Activated B cell treated with CpG ODN at 0.5 μM for 24 hours (primary cell): ENCODE measurements around the gene LRRC55. TPM values are rescaled to one million over a fixed set of nuclear protein-coding genes. Genes with fewer than 3 reads are reported as not detected.

Source experiments
- ATAC-seq: fragments of 200-7000 bp; cut with Tn5 transposase; one replicate; pipeline ENCODE4 v1.10.0; 2021; ENCODE audit warnings: low read depth, mild to moderate bottlenecking, moderate library complexity
- CTCF ChIA-PET: fragments of 350-600 bp; sonication (Branson Sonifier 250); formaldehyde crosslinking; loops from one replicate; lab custom pipeline; 2021; ENCODE audit warnings: antibody characterized with exemption; lab: Charles Lee
- POLR2A ChIA-PET: fragments of 350-600 bp; sonication (Branson Sonifier 250); formaldehyde crosslinking; loops from one replicate; lab custom pipeline; 2021; ENCODE audit warnings: antibody characterized with exemption; lab: Charles Lee
- DNase-seq: peaks from one replicate; pipeline ENCODE4 v3.0.0; 2022
- H3K27ac Mint-ChIP-seq: one replicate; pipeline ENCODE4 v1.8.0; 2020; ENCODE audit warnings: mixed read lengths
- H3K27me3 Mint-ChIP-seq: one replicate; pipeline ENCODE4 v1.8.0; 2021; ENCODE audit warnings: mixed read lengths
- H3K36me3 Mint-ChIP-seq: one replicate; pipeline ENCODE4 v1.8.0; 2021; ENCODE audit warnings: low read depth, mixed read lengths
- H3K4me1 Mint-ChIP-seq: one replicate; pipeline ENCODE4 v1.8.0; 2021; ENCODE audit warnings: mixed read lengths
- H3K4me3 Mint-ChIP-seq: one replicate; pipeline ENCODE4 v1.8.0; 2020; ENCODE audit warnings: mild to moderate bottlenecking, mixed read lengths
- H3K9me3 Mint-ChIP-seq: one replicate; pipeline ENCODE4 v1.8.0; 2020; ENCODE audit warnings: mixed read lengths
- CTCF ChIP-seq: fragments of 200-600 bp; IDR thresholded peaks from one replicate; pipeline ENCODE4 v1.8.0; 2022; ENCODE audit warnings: antibody characterized with exemption, mild to moderate bottlenecking
- intact Hi-C: fragments of 100-400 bp; cut with micrococcal nuclease; formaldehyde crosslinking; loops from one replicate; pipeline ENCODE4 v1.15.1; 2024
- total RNA-seq: library from RNA; stranded (reverse); gene quantifications from 2 replicates; pipeline ENCODE4 v1.2.3, GENCODE V29; 2022

LRRC55 gene
- total RNA-seq, 1 donor from 2014 or later, result not detected

GRCh38 chr11:57150454-57150917 lies 31.3 kb upstream of the LRRC55 start:
- TF ChIP-seq CTCF, result no peak
- Mint-ChIP-seq H3K36me3 (no peaks in the 10 kb centered on the region), H3K27ac (no peak overlapping the region), H3K4me1 (no peaks in the 10 kb centered on the region), H3K9me3 (no peaks in the 10 kb centered on the region), H3K27me3 (peaks cover 4% of the 10 kb centered on the region), H3K4me3 (no peak overlapping the region)
- DNase-seq (no peak), ATAC-seq (no peak)
- CTCF ChIA-PET, result no interaction called here
- intact Hi-C loops, result no loop called here
- POLR2A ChIA-PET, result no interaction called here

- POLR2A ChIA-PET, result no interaction called here
- intact Hi-C loops, result no loop called here
- no peak for TF ChIP-seq CTCF
Measured at GRCh38 chr11:57152134-57152533, 29.6 kb upstream of the LRRC55 start.

DNA sequence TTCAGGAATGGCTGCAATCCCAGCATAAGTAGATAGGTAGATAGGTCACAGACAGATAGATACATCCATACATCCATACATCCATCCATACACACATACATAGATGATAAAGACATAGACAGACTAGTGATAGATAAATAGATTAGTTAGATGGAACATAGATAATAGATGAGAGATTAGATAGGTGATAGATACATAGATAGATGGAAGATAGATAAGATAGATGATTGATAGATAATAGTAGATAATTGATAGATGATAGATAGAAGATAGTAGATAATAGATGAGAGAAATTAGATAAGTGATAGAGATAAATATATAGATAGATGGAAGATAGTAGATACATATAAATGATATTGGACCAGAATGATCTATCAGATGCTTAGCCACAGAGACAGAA lies 28.3 kb upstream of the LRRC55 start:
- intact Hi-C loops, result no loop called here

More at GRCh38 chr11:57152134-57152533, 29.6 kb upstream of the LRRC55 start:
- Mint-ChIP-seq H3K4me3 (no peak overlapping the region), H3K9me3 (no peaks in the 10 kb centered on the region), H3K27me3 (peaks cover 7% of the 10 kb centered on the region), H3K4me1 (no peaks in the 10 kb centered on the region), H3K27ac (no peak overlapping the region), H3K36me3 (no peaks in the 10 kb centered on the region)
- ATAC-seq (no peak), DNase-seq (no peak)
- CTCF ChIA-PET, result no interaction called here

GRCh38 chr11:57154739-57155138 lies 27.0 kb upstream of the LRRC55 start:
- intact Hi-C loops, result no loop called here
- CTCF ChIA-PET, result no interaction called here
- H3K27me3 Mint-ChIP-seq, result peaks cover 7% of the 10 kb centered on the region
- H3K4me1 Mint-ChIP-seq, result no peaks in the 10 kb centered on the region
- no peak overlapping the region for H3K4me3 Mint-ChIP-seq
- POLR2A ChIA-PET, result no interaction called here
- no peaks in the 10 kb centered on the region for H3K9me3 Mint-ChIP-seq
- no peak for TF ChIP-seq CTCF
- H3K36me3 Mint-ChIP-seq, result no peaks in the 10 kb centered on the region
- DNase-seq (no peak), ATAC-seq (no peak)
- no peak overlapping the region for H3K27ac Mint-ChIP-seq

More for the DNA sequence above, 28.3 kb upstream of the LRRC55 start:
- ChIA-PET CTCF (no interaction called here), POLR2A (no interaction called here)
- no peaks in the 10 kb centered on the region for H3K4me1 Mint-ChIP-seq
- ATAC-seq (no peak), DNase-seq (no peak)
- no peak overlapping the region for H3K4me3 Mint-ChIP-seq
- H3K9me3 Mint-ChIP-seq, result no peaks in the 10 kb centered on the region
- no peaks in the 10 kb centered on the region for H3K36me3 Mint-ChIP-seq
- TF ChIP-seq CTCF, result no peak
- H3K27me3 Mint-ChIP-seq, result peaks cover 7% of the 10 kb centered on the region
- H3K27ac Mint-ChIP-seq, result no peak overlapping the region

DNA sequence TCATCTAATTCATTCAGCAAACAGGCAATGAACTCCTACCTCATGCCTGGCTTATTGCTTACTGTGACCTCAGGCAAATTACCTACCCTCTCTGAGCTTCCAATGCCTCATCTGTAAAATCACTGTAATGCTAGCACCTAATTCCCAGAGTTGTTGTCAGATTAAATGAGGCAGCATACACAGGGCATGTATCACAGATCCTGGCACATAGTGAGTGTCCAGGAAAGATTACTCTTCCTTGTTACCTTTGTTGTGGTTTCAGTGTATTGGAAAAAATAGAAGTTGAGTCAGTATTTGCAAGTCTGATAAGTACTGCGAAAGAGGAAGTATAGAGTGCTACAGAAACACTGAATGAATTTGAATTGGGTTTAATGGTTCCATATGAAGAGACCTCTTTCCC lies 26.4 kb upstream of the LRRC55 start:
- intact Hi-C loops, result no loop called here
- Mint-ChIP-seq H3K9me3 (no peaks in the 10 kb centered on the region), H3K4me3 (no peak overlapping the region), H3K36me3 (no peaks in the 10 kb centered on the region), H3K27ac (no peak overlapping the region), H3K4me1 (no peaks in the 10 kb centered on the region), H3K27me3 (peaks cover 8% of the 10 kb centered on the region)
- CTCF ChIA-PET, result no interaction called here
- TF ChIP-seq CTCF, result no peak
- ATAC-seq (no peak), DNase-seq (no peak)
- POLR2A ChIA-PET, result no interaction called here
